HCT116 (cell line): ENCODE measurements around the gene RTKN2. TPM values are rescaled to one million over a fixed set of nuclear protein-coding genes. Genes with fewer than 3 reads are reported as not detected.

ENCODE experiments used
- ATAC-seq: fragments of 200-7000 bp; cut with Tn5 transposase; 2 replicates; pipeline ENCODE4 v1.9.1; 2020; ENCODE audit warnings: mild to moderate bottlenecking, moderate library complexity
- BruUV-seq: library from RNA; stranded (reverse); fragments of 400-500 nt; replicated peaks from 2 replicates; lab custom pipeline; 2021; lab: Mats Ljungman, UMichigan
- CTCF ChIA-PET: fragments of 300-600 bp; sonication (Branson Sonifier 250); formaldehyde crosslinking; loops from one replicate; lab custom pipeline; 2021; ENCODE audit warnings: antibody characterized with exemption; lab: Charles Lee
- POLR2A ChIA-PET: fragments of 300-600, 350-600 bp; sonication (Branson Sonifier 250); formaldehyde crosslinking; loops from one replicate; lab custom pipeline; 2021; ENCODE audit warnings: antibody characterized with exemption; lab: Charles Lee
- RAD21 ChIA-PET, 2 experiments: fragments of 300-600 bp; sonication (Branson Sonifier 250); formaldehyde crosslinking; loops; one replicate each; lab custom pipeline; 2023; ENCODE audit warnings: low total read pairs in 2 of 2; ENCODE audit not compliant: uncharacterized antibody in 2 of 2, unreplicated experiment in 2 of 2, low non-redundant PET in 1 of 2; lab: Charles Lee
- DNase-seq: peaks from one replicate; pipeline ENCODE4 v3.0.0-alpha.2; 2010; ENCODE audit warnings: low read depth, low spot score
- H2AFZ ChIP-seq: fragments of 200-600 bp; shearing (Covaris generic), sonication (generic); 2 replicates; pipeline ENCODE4 v1.6.1; 2017; ENCODE audit warnings: low read depth, mixed run types, mixed read lengths, antibody characterized with exemption, low read length; ENCODE audit not compliant: poor library complexity, severe bottlenecking
- H3K27ac ChIP-seq: 2 replicates; pipeline ENCODE4 v1.5.1; 2012; ENCODE audit warnings: low read depth, low read length
- H3K27me3 ChIP-seq: fragments of 200-600 bp; sonication (generic); 2 replicates; pipeline ENCODE4 v1.6.1; 2016; ENCODE audit warnings: mixed run types, low read length, mixed read lengths; ENCODE audit not compliant: insufficient read depth
- H3K36me3 ChIP-seq, 2 experiments: fragments of 200-500 bp in 1 of 2; fragments of 200-600 bp in 1 of 2; sonication (Bioruptor generic) in 1 of 2; sonication (generic) in 1 of 2; 2 replicates each; pipeline versions ENCODE4 v1.5.1 to v1.6.1; 2014 to 2016; ENCODE audit warnings: low read length in 2 of 2, inconsistent platforms in 1 of 2, mixed read lengths in 1 of 2, mixed run types in 1 of 2; ENCODE audit not compliant: insufficient read depth in 2 of 2, control insufficient read depth in 1 of 2
- H3K4me1 ChIP-seq, 2 experiments: fragments of 200-600 bp in 1 of 2; sonication (generic) in 1 of 2; 2 replicates each; pipeline versions ENCODE4 v1.5.1 to v1.6.1; 2012 to 2017; ENCODE audit warnings: low read length in 2 of 2, inconsistent platforms in 1 of 2, mild to moderate bottlenecking in 1 of 2, mixed read lengths in 1 of 2, mixed run types in 1 of 2, moderate library complexity in 1 of 2; ENCODE audit not compliant: insufficient read depth in 2 of 2, control insufficient read depth in 1 of 2
- H3K4me2 ChIP-seq: fragments of 200-600 bp; sonication (generic); 2 replicates; pipeline ENCODE4 v1.6.1; 2017; ENCODE audit warnings: mixed run types, low read length, mixed read lengths
- H3K4me3 ChIP-seq, 2 experiments: fragments of 200-600 bp in 1 of 2; sonication (generic) in 1 of 2; replicated peaks in 1 of 2; 2 replicates each; pipeline ENCODE4 v1.5.1; 2011 to 2016; ENCODE audit warnings: low read length in 2 of 2, control low read depth in 1 of 2, low read depth in 1 of 2, mild to moderate bottlenecking in 1 of 2, mixed read lengths in 1 of 2, mixed run types in 1 of 2
- H3K79me2 ChIP-seq: fragments of 200-600 bp; sonication (generic); 2 replicates; pipeline ENCODE4 v1.6.1; 2017; ENCODE audit warnings: mild to moderate bottlenecking, mixed run types, low read length, moderate library complexity, mixed read lengths; ENCODE audit not compliant: insufficient read depth
- H3K9ac ChIP-seq: fragments of 200-600 bp; sonication (generic); 2 replicates; pipeline ENCODE4 v1.6.1; 2016; ENCODE audit warnings: low read length, mixed read lengths
- H3K9me2 ChIP-seq: fragments of 200-600 bp; sonication (generic), shearing (Covaris generic); 2 replicates; pipeline ENCODE4 v1.6.1; 2017; ENCODE audit warnings: mixed run types, mild to moderate bottlenecking, moderate library complexity; ENCODE audit not compliant: insufficient read depth
- H3K9me3 ChIP-seq, 2 experiments: fragments of 200-500 bp in 1 of 2; fragments of 200-600 bp in 1 of 2; sonication (Bioruptor generic) in 1 of 2; sonication (generic) in 1 of 2; 2 replicates each; pipeline ENCODE4 v1.6.1; 2014 to 2017; ENCODE audit warnings: low read length in 2 of 2, mixed read lengths in 2 of 2, inconsistent platforms in 1 of 2, low read depth in 1 of 2, mild to moderate bottlenecking in 1 of 2, mixed run types in 1 of 2, moderate library complexity in 1 of 2; ENCODE audit not compliant: control insufficient read depth in 1 of 2, insufficient read depth in 1 of 2
- H4K20me1 ChIP-seq: fragments of 200-600 bp; sonication (generic), shearing (Covaris generic); 2 replicates; pipeline ENCODE4 v1.6.1; 2017; ENCODE audit warnings: mixed run types, mild to moderate bottlenecking, moderate library complexity; ENCODE audit not compliant: insufficient read depth
- ATF3 ChIP-seq: IDR thresholded peaks from 2 replicates; pipeline ENCODE4 v1.6.1; 2012
- CBX3 ChIP-seq: IDR thresholded peaks from 2 replicates; pipeline ENCODE4 v1.6.1; 2012; ENCODE audit warnings: low read depth
- CEBPB ChIP-seq: IDR thresholded peaks from 2 replicates; pipeline ENCODE4 v1.6.1; 2012; ENCODE audit warnings: low read depth
- CTCF ChIP-seq, 3 experiments: fragments of 200-600 bp in 1 of 3; sonication (generic) in 1 of 3; IDR thresholded peaks in 2 of 3; conservative IDR thresholded peaks in 1 of 3; 2 replicates each; pipeline ENCODE4 v1.5.1; 2012 to 2017; ENCODE audit warnings: low read depth in 2 of 3, low read length in 2 of 3, antibody characterized with exemption in 1 of 3, borderline replicate concordance in 1 of 3, control low read depth in 1 of 3, mild to moderate bottlenecking in 1 of 3, mixed read lengths in 1 of 3, mixed run types in 1 of 3, moderate library complexity in 1 of 3; ENCODE audit not compliant: insufficient read depth in 1 of 3
- EGR1 ChIP-seq: IDR thresholded peaks from 2 replicates; pipeline ENCODE4 v1.6.1; 2012; ENCODE audit warnings: low read depth
- ELF1 ChIP-seq: IDR thresholded peaks from 2 replicates; pipeline ENCODE4 v1.6.1; 2012; ENCODE audit warnings: low read depth, borderline replicate concordance
- EZH2 ChIP-seq: fragments of 200-600 bp; sonication (generic); IDR thresholded peaks from 2 replicates; pipeline ENCODE4 v1.6.1; 2017; ENCODE audit warnings: antibody characterized with exemption, mixed run types
- EZH2phosphoT487 ChIP-seq: fragments of 200-600 bp; IDR thresholded peaks from 2 replicates; pipeline ENCODE4 v1.6.1; 2018; ENCODE audit warnings: antibody characterized with exemption, borderline replicate concordance
- FOSL1 ChIP-seq: IDR thresholded peaks from 2 replicates; pipeline ENCODE4 v1.6.1; 2012; ENCODE audit warnings: low read depth
- JUND ChIP-seq: IDR thresholded peaks from 2 replicates; pipeline ENCODE4 v1.6.1; 2012
- MAX ChIP-seq: IDR thresholded peaks from 2 replicates; pipeline ENCODE4 v1.6.1; 2012
- POLR2AphosphoS5 ChIP-seq: IDR thresholded peaks from 2 replicates; pipeline ENCODE4 v1.6.1; 2011; ENCODE audit warnings: mild to moderate bottlenecking, low read depth, low read length, moderate library complexity
- REST ChIP-seq: IDR thresholded peaks from 2 replicates; pipeline ENCODE4 v1.6.1; 2012; ENCODE audit warnings: low read depth
- SP1 ChIP-seq: IDR thresholded peaks from 2 replicates; pipeline ENCODE4 v1.6.1; 2012; ENCODE audit warnings: low read depth
- TCF7L2 ChIP-seq: IDR thresholded peaks from 2 replicates; pipeline ENCODE4 v1.7.0; 2011; ENCODE audit warnings: borderline replicate concordance, inconsistent platforms; ENCODE audit not compliant: insufficient read depth, insufficient read length; ENCODE audit errors: extremely low read depth
- ZBTB33 ChIP-seq: IDR thresholded peaks from 2 replicates; pipeline ENCODE4 v1.6.1; 2011; ENCODE audit warnings: mild to moderate bottlenecking, low read length, moderate library complexity; ENCODE audit not compliant: insufficient replicate concordance; ENCODE audit errors: extremely low read depth
- ZFX ChIP-seq: fragments of 450-650 bp; IDR thresholded peaks from 2 replicates; pipeline ENCODE4 v1.6.1; 2017
- ZNF274 ChIP-seq: fragments of 200-500 bp; sonication (Bioruptor generic); IDR thresholded peaks from 2 replicates; pipeline ENCODE4 v1.6.1; 2014; ENCODE audit warnings: mild to moderate bottlenecking, low read depth, low read length, inconsistent platforms
- intact Hi-C: fragments of 100-400 bp; cut with micrococcal nuclease; formaldehyde crosslinking; loops from 2 replicates; pipeline ENCODE4 v1.10.0; 2022
- total RNA-seq: library from RNA; stranded (reverse); gene quantifications from one replicate; pipeline ENCODE4 v1.2.1, GENCODE V29; 2021; ENCODE audit not compliant: unreplicated experiment

Gene RTKN2
- total RNA-seq, 1 experiment from 2014 or later: 7.9 TPM

GRCh38 chr10:62306663-62307062, 38.0 kb upstream of the RTKN2 start (continued):
- TF ChIP-seq MAX (no peak), ATF3 (no peak), ZFX (no peak), CEBPB (no peak), EGR1 (no peak), FOSL1 (no peak)

GRCh38 chr10:62305813-62306212, 37.2 kb upstream of the RTKN2 start:
- BruUV-seq: no TSS peak
- POLR2A ChIA-PET: no interaction called here
- H3K79me2 ChIP-seq: no peaks in the 10 kb centered on the region
- CTCF ChIA-PET: no interaction called here
- no peaks in the 10 kb centered on the region for H3K36me3 ChIP-seq
- H3K4me2 ChIP-seq: no peak overlapping the region
- ATAC-seq: no peak
- no peak overlapping the region for H2AFZ ChIP-seq
- H3K4me1 ChIP-seq: no peaks in the 10 kb centered on the region; a peak in 1 of 4 replicates
- no peak overlapping the region for H3K9ac ChIP-seq
- 0 out of 4 replicates have a peak, but pooled peaks cover 0 to 3% of the 10 kb centered on the region in 2 experiments for H3K9me3 ChIP-seq
- RAD21 ChIA-PET: no interaction called here
- no peaks in the 10 kb centered on the region for H4K20me1 ChIP-seq
- no peak for DNase-seq
- no peaks in the 10 kb centered on the region for H3K27me3 ChIP-seq
- H3K4me3 ChIP-seq: no peak overlapping the region
- no peak overlapping the region for H3K27ac ChIP-seq
- H3K9me2 ChIP-seq: no peaks in the 10 kb centered on the region
- intact Hi-C loops: no loop called here
- TF ChIP-seq EGR1 (no peak), ZFX (no peak), ATF3 (no peak), SP1 (no peak), ZBTB33 (no peak), EZH2 (no peak), CTCF (IDR thresholded peaks at IDR 0.05 in 2 of 3, conservative IDR thresholded peaks at IDR 0.05 in 1 of 3; ENCODE audit: borderline replicate concordance in 1 of 3, insufficient read depth in 1 of 3, low read depth in 2 of 3, low read length in 2 of 3) (no peak), REST (no peak), CBX3 (no peak), EZH2phosphoT487 (no peak), FOSL1 (no peak), ELF1 (no peak), TCF7L2 (no peak), POLR2AphosphoS5 (no peak), CEBPB (no peak), ZNF274 (no peak), JUND (no peak)
- TF ChIP-seq, all 23 proteins: peak for 0
